Smooth muscle cell (in vitro differentiated cells): ENCODE measurements around the gene PNPLA7. TPM values are rescaled to one million over a fixed set of nuclear protein-coding genes. Genes with fewer than 3 reads are reported as not detected.

Source experiments
- DNase-seq: peaks from one replicate; lab custom pipeline; 2025; ENCODE audit not compliant: unreplicated experiment; lab: John Stamatoyannopoulos, UW
- H2AFZ ChIP-seq: fragments of 200-600 bp; sonication (generic); 2 replicates; pipeline ENCODE4 v1.6.0; 2016; ENCODE audit warnings: antibody characterized with exemption, low read depth, mild to moderate bottlenecking
- H3F3A ChIP-seq: fragments of 200-600 bp; sonication (generic); 2 replicates; pipeline ENCODE4 v1.6.0; 2017; ENCODE audit warnings: antibody characterized with exemption, low read depth
- H3K27ac ChIP-seq: fragments of 200-600 bp; sonication (generic); 2 replicates; pipeline ENCODE4 v1.5.1; 2016; ENCODE audit warnings: low read depth, mild to moderate bottlenecking
- H3K27me3 ChIP-seq: fragments of 200-600 bp; sonication (generic); 2 replicates; pipeline ENCODE4 v1.6.1; 2016; ENCODE audit warnings: low read depth, mild to moderate bottlenecking
- H3K36me3 ChIP-seq: fragments of 200-600 bp; sonication (generic); 2 replicates; pipeline ENCODE4 v1.5.1; 2016; ENCODE audit warnings: low read depth
- H3K4me1 ChIP-seq: fragments of 200-600 bp; sonication (generic); 2 replicates; pipeline ENCODE4 v1.5.1; 2016; ENCODE audit warnings: low read depth
- H3K4me2 ChIP-seq: fragments of 200-600 bp; sonication (generic); 2 replicates; pipeline ENCODE4 v1.6.0; 2016; ENCODE audit warnings: mild to moderate bottlenecking
- H3K4me3 ChIP-seq: fragments of 200-600 bp; sonication (generic); 2 replicates; pipeline ENCODE4 v1.5.1; 2016; ENCODE audit warnings: mild to moderate bottlenecking
- H3K79me2 ChIP-seq: fragments of 200-600 bp; sonication (generic); 2 replicates; pipeline ENCODE4 v1.6.0; 2016; ENCODE audit warnings: low read depth, mild to moderate bottlenecking
- H3K9ac ChIP-seq: fragments of 200-600 bp; sonication (generic); 2 replicates; pipeline ENCODE4 v1.6.0; 2016; ENCODE audit warnings: low read depth
- H3K9me3 ChIP-seq: fragments of 200-600 bp; sonication (generic); replicated peaks from 2 replicates; pipeline ENCODE4 v1.5.1; 2016; ENCODE audit warnings: low read depth
- H4K20me1 ChIP-seq: fragments of 200-600 bp; sonication (generic); 2 replicates; pipeline ENCODE4 v1.6.0; 2016; ENCODE audit warnings: low read depth
- CTCF ChIP-seq: fragments of 200-600 bp; sonication (generic); IDR thresholded peaks from 2 replicates; pipeline ENCODE4 v1.5.1; 2017; ENCODE audit warnings: borderline replicate concordance, mild to moderate bottlenecking, antibody characterized with exemption; ENCODE audit not compliant: insufficient read depth, poor library complexity, severe bottlenecking
- WGBS: methylation state at CpG from one replicate; pipeline ENCODE4 v1.1.7; 2016; ENCODE audit warnings: low lambda C conversion rate; 5-methylcytosine and 5-hydroxymethylcytosine counted together
- polyA plus RNA-seq: library from polyadenylated mRNA; unstranded; fragments of >200 nt; fragmentation: Nextera tagmentation; extraction: Ambion mirVana; gene quantifications from 2 replicates; pipeline ENCODE4 v1.2.1, GENCODE V29; 2016
- total RNA-seq: library from RNA; depleted of rRNA; stranded (reverse); fragments of >200 nt; gene quantifications from 2 replicates; pipeline ENCODE4 v1.2.3, GENCODE V29; 2014

The PNPLA7 gene
- total and polyA plus RNA-seq, 2 experiments from 2014 or later = 0.46 to 0.67 TPM

- Histone ChIP-seq H4K20me1 (peaks cover 12% of the 10 kb centered on the region), H3K9ac (no peak overlapping the region), H3K4me1 (peaks cover 11% of the 10 kb centered on the region), H3K27me3 (peaks cover 4% of the 10 kb centered on the region), H2AFZ (peak overlapping the region; percentile 56), H3K9me3 (no peaks in the 10 kb centered on the region), H3K4me2 (peak overlapping the region; percentile 90), H3F3A (no peaks in the 10 kb centered on the region), H3K27ac (no peak overlapping the region), H3K4me3 (peak overlapping the region; percentile 80), H3K36me3 (no peaks in the 10 kb centered on the region), H3K79me2 (peaks cover 6% of the 10 kb centered on the region)
- 62% methylated on average over 15 of the region's 15 CpGs for WGBS
- no peak for TF ChIP-seq CTCF
- no peak for DNase-seq
Observed at GRCh38 chr9:137459601-137460362, 90.4 kb downstream of the PNPLA7 start.

GRCh38 chr9:137459152-137459600, 91.0 kb downstream of the PNPLA7 start, which contains the start of gene NSMF:
Gene NSMF (minus strand): TSS chr9:137459334. CDS start chr9:137459102, 232 bp downstream.
- H3K36me3 ChIP-seq = no peaks in the 10 kb centered on the region
- H2AFZ ChIP-seq = peak within 1 kb of the TSS; percentile 56
- H3F3A ChIP-seq = no peaks in the 10 kb centered on the region
- H4K20me1 ChIP-seq = peaks cover 12% of the 10 kb centered on the region
- WGBS = 1% methylated on average over 17 of the region's 62 CpGs
- peaks cover 4% of the 10 kb centered on the region for H3K27me3 ChIP-seq
- no peak within 1 kb of the TSS for H3K27ac ChIP-seq
- peak within 1 kb of the TSS; percentile 90 for H3K4me2 ChIP-seq
- peak within 1 kb of the TSS; percentile 85 for H3K9ac ChIP-seq
- peak within 1 kb of the TSS; percentile 80 for H3K4me3 ChIP-seq
- H3K9me3 ChIP-seq = no peaks in the 10 kb centered on the region
- H3K79me2 ChIP-seq = peaks cover 6% of the 10 kb centered on the region
- TF ChIP-seq CTCF = no peak
- peaks cover 11% of the 10 kb centered on the region for H3K4me1 ChIP-seq
- peak; percentile 76 for DNase-seq

- TF ChIP-seq CTCF = no peak
- peaks cover 6% of the 10 kb centered on the region for H3K79me2 ChIP-seq
Observed at GRCh38 chr9:137458194-137459151, 91.7 kb downstream of the PNPLA7 start.

More at GRCh38 chr9:137458194-137459151, 91.7 kb downstream of the PNPLA7 start:
- Histone ChIP-seq H3K4me2 (peak overlapping the region; percentile 90), H3K27me3 (peaks cover 4% of the 10 kb centered on the region), H3K4me3 (peak overlapping the region; percentile 80), H3K4me1 (peaks cover 11% of the 10 kb centered on the region), H3K36me3 (no peaks in the 10 kb centered on the region), H4K20me1 (peaks cover 12% of the 10 kb centered on the region), H3K27ac (no peak overlapping the region), H3K9me3 (no peaks in the 10 kb centered on the region), H2AFZ (no peak overlapping the region), H3F3A (no peaks in the 10 kb centered on the region), H3K9ac (peak overlapping the region; percentile 85)
- DNase-seq = no peak
- WGBS = 29% methylated on average over 35 of the region's 88 CpGs
